Measurements from ENCODE around the gene TMEM245. TPM values are rescaled to one million over a fixed set of nuclear protein-coding genes. Genes with fewer than 3 reads are reported as not detected.
A peak's percentile ranks its signal among the peaks of the same experiment; 100 is the strongest.

Gene TMEM245
- total RNA-seq, 4 donors from 2014 or later = 222 to 549 (median 318) TPM

DNA sequence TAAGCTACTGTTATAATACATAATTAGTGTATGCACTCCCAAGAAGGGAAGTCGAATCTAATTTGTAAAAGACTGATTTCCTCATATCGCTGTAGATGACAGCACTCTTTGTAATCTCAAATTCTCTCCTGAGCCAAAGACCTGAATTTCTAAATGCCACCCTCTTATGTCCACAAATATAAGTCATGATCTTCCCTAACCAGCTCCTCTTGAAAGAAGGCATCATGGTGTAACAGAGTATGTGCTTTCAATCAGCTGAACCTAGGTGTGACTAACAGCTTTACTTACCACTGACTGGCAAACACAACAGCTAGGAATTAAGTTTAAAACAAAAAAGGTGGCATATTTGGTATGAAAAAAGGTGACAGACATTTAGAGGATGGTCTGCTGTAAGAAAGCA, 72.5 kb downstream of the TMEM245 start:
- intact Hi-C loops (cut with DNase I) = no loop called here
- TF ChIP-seq POLR2A (IDR thresholded peaks at IDR 0.05) = no peak
- TF ChIP-seq, protein P1, sequence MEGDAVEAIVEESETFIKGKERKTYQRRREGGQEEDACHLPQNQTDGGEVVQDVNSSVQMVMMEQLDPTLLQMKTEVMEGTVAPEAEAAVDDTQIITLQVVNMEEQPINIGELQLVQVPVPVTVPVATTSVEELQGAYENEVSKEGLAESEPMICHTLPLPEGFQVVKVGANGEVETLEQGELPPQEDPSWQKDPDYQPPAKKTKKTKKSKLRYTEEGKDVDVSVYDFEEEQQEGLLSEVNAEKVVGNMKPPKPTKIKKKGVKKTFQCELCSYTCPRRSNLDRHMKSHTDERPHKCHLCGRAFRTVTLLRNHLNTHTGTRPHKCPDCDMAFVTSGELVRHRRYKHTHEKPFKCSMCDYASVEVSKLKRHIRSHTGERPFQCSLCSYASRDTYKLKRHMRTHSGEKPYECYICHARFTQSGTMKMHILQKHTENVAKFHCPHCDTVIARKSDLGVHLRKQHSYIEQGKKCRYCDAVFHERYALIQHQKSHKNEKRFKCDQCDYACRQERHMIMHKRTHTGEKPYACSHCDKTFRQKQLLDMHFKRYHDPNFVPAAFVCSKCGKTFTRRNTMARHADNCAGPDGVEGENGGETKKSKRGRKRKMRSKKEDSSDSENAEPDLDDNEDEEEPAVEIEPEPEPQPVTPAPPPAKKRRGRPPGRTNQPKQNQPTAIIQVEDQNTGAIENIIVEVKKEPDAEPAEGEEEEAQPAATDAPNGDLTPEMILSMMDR (IDR thresholded peaks at IDR 0.05) = no peak
- DNase-seq = no peak
- Histone ChIP-seq H3K9me3 (no peaks in the 10 kb centered on the region), H3K36me3 (peaks cover 52 to 54% of the 10 kb centered on the region in 2 donors), H3K4me3 (replicated peaks in 1 of 3) (no peak overlapping the region), H3K27me3 (no peaks in the 10 kb centered on the region), H3K27ac (no peak overlapping the region), H3K4me1 (no peaks in the 10 kb centered on the region)
- 94 to 95% methylated on average over 2 of the region's 2 CpGs for WGBS, 2 donors

DNA sequence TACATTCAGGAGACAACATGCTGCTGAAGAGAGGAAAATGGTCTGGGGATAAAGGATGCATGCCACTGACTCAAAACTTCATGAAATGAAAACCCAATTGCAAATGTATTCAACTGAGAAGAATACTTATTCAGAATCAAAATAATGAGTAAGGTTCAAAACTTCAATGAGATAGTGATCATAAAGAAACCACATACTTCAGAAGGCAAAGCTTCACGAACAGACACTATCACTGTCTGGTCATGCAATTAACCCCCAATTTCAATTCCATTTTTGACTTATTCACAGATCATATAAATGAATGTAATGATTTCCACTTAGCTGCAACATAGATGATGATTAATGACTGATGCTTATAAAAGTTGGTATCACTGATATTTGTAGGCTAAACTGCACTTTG, 73.4 kb downstream of the TMEM245 start:
- Histone ChIP-seq H3K27ac (no peak overlapping the region), H3K36me3 (peaks cover 52 to 54% of the 10 kb centered on the region in 2 donors), H3K27me3 (no peaks in the 10 kb centered on the region), H3K9me3 (no peaks in the 10 kb centered on the region), H3K4me3 (replicated peaks in 1 of 3) (no peak overlapping the region), H3K4me1 (no peaks in the 10 kb centered on the region)
- TF ChIP-seq, protein P1 (IDR thresholded peaks at IDR 0.05) = no peak
- TF ChIP-seq POLR2A (IDR thresholded peaks at IDR 0.05) = no peak
- 91 to 97% methylated on average over 1 of the region's 1 CpG for WGBS, 2 donors
- DNase-seq = no peak
- intact Hi-C loops (cut with DNase I) = no loop called here

DNA sequence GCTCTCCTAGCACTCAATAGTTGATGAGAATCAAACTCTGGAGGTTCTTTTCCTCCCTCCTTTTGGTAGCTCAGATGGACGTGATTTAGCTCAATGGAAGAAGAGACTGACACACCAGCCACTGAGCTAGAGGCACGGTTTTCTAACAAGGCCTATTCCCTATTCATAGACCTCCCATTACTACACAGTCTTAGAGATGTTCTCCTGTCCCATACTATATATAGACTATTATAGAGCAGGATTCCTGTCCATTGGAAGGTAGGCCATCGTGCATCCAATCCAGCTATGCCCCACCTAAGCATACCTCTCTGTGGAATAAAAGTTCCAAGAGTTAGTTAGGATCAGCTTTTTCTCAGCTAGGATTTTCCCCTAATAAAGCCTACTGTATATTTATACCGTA, 76.2 kb downstream of the TMEM245 start:
- Histone ChIP-seq H3K4me3 (replicated peaks in 1 of 3) (no peak overlapping the region), H3K4me1 (no peaks in the 10 kb centered on the region), H3K9me3 (no peaks in the 10 kb centered on the region), H3K27me3 (no peaks in the 10 kb centered on the region), H3K27ac (no peak overlapping the region), H3K36me3 (peaks cover 31% of the 10 kb centered on the region in 2 donors)
- no peak for DNase-seq
- WGBS, 2 donors = 98 to 99% methylated on average over 4 of the region's 4 CpGs
- no peak for TF ChIP-seq POLR2A (IDR thresholded peaks at IDR 0.05)
- TF ChIP-seq, protein P1 (IDR thresholded peaks at IDR 0.05) = no peak
- intact Hi-C loops (cut with DNase I) = no loop called here

GRCh38 chr9:109040571-109040970, 79.2 kb downstream of the TMEM245 start:
- intact Hi-C loops (cut with DNase I) = no loop called here
- no peak overlapping the region for H3K27ac ChIP-seq
- H3K9me3 ChIP-seq = no peaks in the 10 kb centered on the region
- H3K27me3 ChIP-seq = no peaks in the 10 kb centered on the region
- TF ChIP-seq, protein P1 (IDR thresholded peaks at IDR 0.05) = no peak
- TF ChIP-seq POLR2A (IDR thresholded peaks at IDR 0.05) = no peak
- no peak overlapping the region for H3K4me3 ChIP-seq (replicated peaks in 1 of 3)
- WGBS, 2 donors = 98 to 99% methylated on average over 4 of the region's 4 CpGs
- peaks cover 5 to 16% of the 10 kb centered on the region in 2 donors for H3K36me3 ChIP-seq
- DNase-seq = no peak
- H3K4me1 ChIP-seq = peaks cover 12 to 19% of the 10 kb centered on the region in 2 donors

DNA sequence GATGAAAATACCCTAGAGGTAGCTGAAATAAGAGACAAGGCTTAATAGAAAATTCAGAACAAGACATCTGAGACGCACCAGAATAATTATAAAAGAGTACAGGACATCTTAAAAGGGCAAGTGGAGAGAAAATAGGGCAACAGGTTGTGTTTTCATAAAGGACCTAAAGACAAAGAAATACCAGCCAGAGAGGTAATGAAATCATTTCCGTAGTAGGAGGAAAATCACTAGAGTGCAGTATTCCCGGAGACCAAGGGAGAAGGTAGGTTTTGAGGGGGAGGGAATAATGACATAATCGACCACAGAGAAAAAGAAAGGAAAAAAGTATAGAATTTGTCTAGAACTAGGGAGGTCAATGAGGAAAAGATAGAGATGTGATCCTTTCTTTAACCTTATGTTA, 80.2 kb downstream of the TMEM245 start:
- Histone ChIP-seq H3K27ac (peak overlapping the region in 1 of 3 donors; percentile 14), H3K4me3 (replicated peaks in 1 of 3) (no peak overlapping the region), H3K4me1 (peaks cover 12 to 24% of the 10 kb centered on the region in 2 donors), H3K36me3 (peaks cover 3 to 8% of the 10 kb centered on the region in 2 donors), H3K27me3 (no peaks in the 10 kb centered on the region), H3K9me3 (no peaks in the 10 kb centered on the region)
- TF ChIP-seq, protein P1 (IDR thresholded peaks at IDR 0.05) = no peak
- TF ChIP-seq POLR2A (IDR thresholded peaks at IDR 0.05) = no peak
- DNase-seq = no peak
- 89 to 91% methylated on average over 4 of the region's 4 CpGs for WGBS, 2 donors
- intact Hi-C loops (cut with DNase I) = no loop called here
